Endothelial cell of umbilical vein (primary cell): Measurements from ENCODE around the gene N4BP2. TPM values are rescaled to one million over a fixed set of nuclear protein-coding genes. Genes with fewer than 3 reads are reported as not detected.

Experiments used
- BruUV-seq: library from RNA; stranded (reverse); fragments of 400-500 nt; replicated peaks from 2 replicates; lab custom pipeline; 2021; lab: Mats Ljungman, UMichigan
- CTCF ChIA-PET: fragments of 300-600, 350-600 bp; sonication (Branson Sonifier 250); formaldehyde crosslinking; loops from one replicate; lab custom pipeline; 2021; ENCODE audit warnings: antibody characterized with exemption, inconsistent platforms; lab: Charles Lee
- POLR2A ChIA-PET: fragments of 300-600, 350-600 bp; sonication (Branson Sonifier 250); formaldehyde crosslinking; loops from one replicate; lab custom pipeline; 2021; ENCODE audit warnings: antibody characterized with exemption, inconsistent platforms; lab: Charles Lee
- DNase-seq: peaks from one replicate; pipeline ENCODE4 v3.0.0-alpha.2; 2011; ENCODE audit warnings: low read depth, low spot score
- FAIRE-seq: peaks from 2 replicates; lab custom pipeline; 2011; peaks lifted over from hg19 to GRCh38; lab: Jason Lieb, UNC
- H2AFZ ChIP-seq: 2 replicates; pipeline ENCODE4 v1.6.0; 2012; ENCODE audit warnings: low read depth, low read length, control low read depth, inconsistent platforms
- H3K27ac ChIP-seq: 2 replicates; pipeline ENCODE4 v1.5.1; 2011; ENCODE audit warnings: low read depth, mild to moderate bottlenecking, control low read depth, low read length, moderate library complexity; ENCODE audit not compliant: insufficient read depth
- H3K27me3 ChIP-seq, 2 experiments: 2 replicates each; pipeline versions ENCODE4 v1.6.0 to v1.6.1; 2011; ENCODE audit warnings: low read length in 2 of 2, mixed read lengths in 1 of 2; ENCODE audit not compliant: control insufficient read depth in 2 of 2, insufficient read depth in 2 of 2
- H3K36me3 ChIP-seq, 2 experiments: 2 replicates in 1 of 2; 3 replicates in 1 of 2; pipeline ENCODE4 v1.5.1; 2011; ENCODE audit warnings: low read length in 2 of 2, mild to moderate bottlenecking in 1 of 2, moderate library complexity in 1 of 2; ENCODE audit not compliant: control insufficient read depth in 2 of 2, insufficient read depth in 2 of 2; ENCODE audit errors: extremely low read depth in 1 of 2
- H3K4me1 ChIP-seq: 3 replicates; pipeline ENCODE4 v1.5.1; 2011; ENCODE audit warnings: mild to moderate bottlenecking, low read length; ENCODE audit not compliant: control insufficient read depth, insufficient read depth; ENCODE audit errors: extremely low read depth
- H3K4me2 ChIP-seq: 2 replicates; pipeline ENCODE4 v1.6.1; 2011; ENCODE audit warnings: low read length, control low read depth, mixed read lengths; ENCODE audit not compliant: insufficient read depth
- H3K4me3 ChIP-seq, 3 experiments: fragments of 200-600 bp in 1 of 3; sonication (generic), shearing (Covaris generic) in 1 of 3; replicated peaks in 1 of 3; 2 replicates each; pipeline ENCODE4 v1.5.1; 2011 to 2016; ENCODE audit warnings: control low read depth in 3 of 3, low read length in 3 of 3, mild to moderate bottlenecking in 2 of 3, inconsistent platforms in 1 of 3, low read depth in 1 of 3, moderate library complexity in 1 of 3; ENCODE audit not compliant: insufficient read depth in 1 of 3
- H3K79me2 ChIP-seq: 2 replicates; pipeline ENCODE4 v1.6.0; 2012; ENCODE audit warnings: low read length, inconsistent platforms; ENCODE audit not compliant: control insufficient read depth, insufficient read depth
- H3K9ac ChIP-seq: replicated peaks from 2 replicates; pipeline ENCODE3; 2011; ENCODE audit warnings: low read length, control low read depth; ENCODE audit not compliant: insufficient read depth; ENCODE audit errors: extremely low read depth
- H3K9me1 ChIP-seq: replicated peaks from 3 replicates; pipeline ENCODE4 v1.6.0; 2011; ENCODE audit warnings: mild to moderate bottlenecking, low read length; ENCODE audit not compliant: control insufficient read depth, insufficient read depth; ENCODE audit errors: extremely low read depth
- H3K9me3 ChIP-seq: replicated peaks from 2 replicates; pipeline ENCODE4 v1.5.1; 2012; ENCODE audit warnings: low read length, inconsistent platforms; ENCODE audit not compliant: control insufficient read depth, insufficient read depth
- H4K20me1 ChIP-seq: replicated peaks from 2 replicates; pipeline ENCODE3; 2011; ENCODE audit warnings: mild to moderate bottlenecking, low read length; ENCODE audit not compliant: control insufficient read depth, insufficient read depth; ENCODE audit errors: extremely low read depth
- EZH2 ChIP-seq: IDR thresholded peaks from 2 replicates; pipeline ENCODE4 v1.6.1; 2012; ENCODE audit warnings: borderline replicate concordance, low read depth, mild to moderate bottlenecking, moderate library complexity, low read length, inconsistent platforms; ENCODE audit not compliant: severe bottlenecking
- FOS ChIP-seq: IDR thresholded peaks from 2 replicates; pipeline ENCODE4 v1.6.1; 2011; ENCODE audit warnings: mild to moderate bottlenecking, low read length, moderate library complexity, borderline replicate concordance; ENCODE audit not compliant: insufficient read depth
- GATA2 ChIP-seq: IDR thresholded peaks from 2 replicates; pipeline ENCODE4 v1.7.0; 2011; ENCODE audit warnings: low read depth, mild to moderate bottlenecking, moderate library complexity, mixed read lengths, low read length; ENCODE audit not compliant: insufficient read length, insufficient read depth
- JUN ChIP-seq: IDR thresholded peaks from 2 replicates; pipeline ENCODE4 v1.6.1; 2011; ENCODE audit warnings: borderline replicate concordance, low read depth; ENCODE audit not compliant: insufficient read length, insufficient read depth
- MYC ChIP-seq: IDR thresholded peaks from one replicate; pipeline ENCODE4 v1.6.1; 2011; ENCODE audit warnings: mild to moderate bottlenecking, low read depth, low read length
- POLR2A ChIP-seq: IDR thresholded peaks from 2 replicates; pipeline ENCODE4 v1.6.1; 2012; ENCODE audit warnings: low read depth, mild to moderate bottlenecking, control low read depth, low read length
- POLR2AphosphoS5 ChIP-seq: IDR thresholded peaks from 2 replicates; pipeline ENCODE4 v1.6.1; 2012; ENCODE audit warnings: low read depth, mild to moderate bottlenecking, control low read depth, low read length, moderate library complexity; ENCODE audit not compliant: insufficient read depth
- dilution Hi-C: fragments of 300-500 bp; cut with MboI; formaldehyde crosslinking; loops from one replicate; pipeline ENCODE4 v1.15.0; 2019; ENCODE audit warnings: low sequenced_read_pairs; ENCODE audit not compliant: extremely low pct_ligation_motif_present
- intact Hi-C: fragments of 100-400 bp; cut with micrococcal nuclease; formaldehyde crosslinking; loops from one replicate; pipeline ENCODE4 v1.10.0; 2022
- polyA plus RNA-seq, 4 experiments: library from polyadenylated mRNA; depleted of rRNA in 3 of 4; stranded (reverse) in 3 of 4; unstranded in 1 of 4; fragments of >200 nt; gene quantifications; 2 replicates each; pipeline versions ENCODE4 v1.2.1 to v1.2.3, GENCODE V29; 2011 to 2012; ENCODE audit warnings: missing spikeins in 1 of 4
- total RNA-seq: library from RNA; stranded (reverse); gene quantifications from 2 replicates; pipeline ENCODE4 v1.2.3, GENCODE V29; 2021
- TF ChIP-seq, protein P1 (sequence below), 2 donors: IDR thresholded peaks; 1 replicate in 1 of 2; 2 replicates in 1 of 2; pipeline ENCODE4 v1.5.1; 2011; ENCODE audit warnings: low read length in 2 of 2, mild to moderate bottlenecking in 2 of 2, moderate library complexity in 2 of 2, control low read depth in 1 of 2, inconsistent platforms in 1 of 2, low read depth in 1 of 2; ENCODE audit not compliant: insufficient read depth in 1 of 2; ENCODE audit errors: extremely low read depth in 1 of 2
- TF ChIP-seq, protein P2 (sequence below): IDR thresholded peaks from 2 replicates; pipeline ENCODE4 v1.6.1; 2011; ENCODE audit not compliant: insufficient read depth, insufficient read length

The N4BP2 gene
- total and polyA plus RNA-seq, 2 donors (not counting 3 experiments of a cell fraction or from before 2014, with no cell fraction given): 0.87 to 6.9 TPM

DNA sequence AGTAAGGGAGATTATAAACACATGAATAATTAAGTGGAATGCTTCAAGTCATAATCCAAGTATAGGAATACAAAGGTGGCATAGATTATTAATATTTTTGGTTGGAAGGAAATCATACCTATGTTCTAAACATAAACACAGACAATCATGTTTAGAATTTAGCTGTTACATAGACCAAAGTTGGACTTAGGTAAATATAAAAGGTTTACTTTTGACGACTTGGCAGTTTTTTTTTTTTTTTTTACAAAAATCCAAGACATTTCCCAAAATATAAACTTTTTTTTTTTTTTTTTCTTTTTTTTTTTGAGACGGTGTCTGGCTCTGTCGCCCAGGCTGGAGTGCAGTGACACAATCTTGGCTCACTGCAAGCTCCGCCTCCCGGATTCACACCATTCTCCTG lies 3.5 kb upstream of the N4BP2 start:
- POLR2A ChIA-PET: no interaction called here
- dilution Hi-C loops: no loop called here
- Histone ChIP-seq H3K4me2 (no peak overlapping the region), H3K4me3 (no peak overlapping the region), H3K36me3 (no peaks in the 10 kb centered on the region), H3K9me3 (no peaks in the 10 kb centered on the region), H3K9ac (no peak overlapping the region), H3K9me1 (no peaks in the 10 kb centered on the region), H3K4me1 (peaks cover 8% of the 10 kb centered on the region), H3K27ac (no peak overlapping the region), H2AFZ (no peak overlapping the region), H3K79me2 (no peaks in the 10 kb centered on the region), H3K27me3 (no peaks in the 10 kb centered on the region), H4K20me1 (no peaks in the 10 kb centered on the region)
- intact Hi-C loops: loop anchor here (10.0 kb wide), 1 partner anchor 1388 kb away; the partner anchor contains the start of gene KLF3
- CTCF ChIA-PET: no interaction called here
- TF ChIP-seq POLR2AphosphoS5 (no peak), POLR2A (no peak), EZH2 (no peak), JUN (no peak), FOS (no peak), GATA2 (no peak), MYC (no peak)
- TF ChIP-seq, protein P1, sequence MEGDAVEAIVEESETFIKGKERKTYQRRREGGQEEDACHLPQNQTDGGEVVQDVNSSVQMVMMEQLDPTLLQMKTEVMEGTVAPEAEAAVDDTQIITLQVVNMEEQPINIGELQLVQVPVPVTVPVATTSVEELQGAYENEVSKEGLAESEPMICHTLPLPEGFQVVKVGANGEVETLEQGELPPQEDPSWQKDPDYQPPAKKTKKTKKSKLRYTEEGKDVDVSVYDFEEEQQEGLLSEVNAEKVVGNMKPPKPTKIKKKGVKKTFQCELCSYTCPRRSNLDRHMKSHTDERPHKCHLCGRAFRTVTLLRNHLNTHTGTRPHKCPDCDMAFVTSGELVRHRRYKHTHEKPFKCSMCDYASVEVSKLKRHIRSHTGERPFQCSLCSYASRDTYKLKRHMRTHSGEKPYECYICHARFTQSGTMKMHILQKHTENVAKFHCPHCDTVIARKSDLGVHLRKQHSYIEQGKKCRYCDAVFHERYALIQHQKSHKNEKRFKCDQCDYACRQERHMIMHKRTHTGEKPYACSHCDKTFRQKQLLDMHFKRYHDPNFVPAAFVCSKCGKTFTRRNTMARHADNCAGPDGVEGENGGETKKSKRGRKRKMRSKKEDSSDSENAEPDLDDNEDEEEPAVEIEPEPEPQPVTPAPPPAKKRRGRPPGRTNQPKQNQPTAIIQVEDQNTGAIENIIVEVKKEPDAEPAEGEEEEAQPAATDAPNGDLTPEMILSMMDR (IDR thresholded peaks at IDR 0.05; ENCODE audit: extremely low read depth in 1 of 2, insufficient read depth in 1 of 2, low read depth in 1 of 2, low read length in 2 of 2): no peak
- TF ChIP-seq, protein P2, sequence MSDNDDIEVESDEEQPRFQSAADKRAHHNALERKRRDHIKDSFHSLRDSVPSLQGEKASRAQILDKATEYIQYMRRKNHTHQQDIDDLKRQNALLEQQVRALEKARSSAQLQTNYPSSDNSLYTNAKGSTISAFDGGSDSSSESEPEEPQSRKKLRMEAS: no peak
- DNase-seq (no peak), FAIRE-seq (no peak)
- BruUV-seq: no TSS peak
